GM12801 (cell line): ENCODE results near the gene CELSR1.

Source experiments
- CTCF ChIP-seq: IDR thresholded peaks from one replicate; pipeline ENCODE4 v1.5.1; 2011; ENCODE audit warnings: control low read depth; ENCODE audit not compliant: insufficient read length; ENCODE audit errors: extremely low read depth

Gene CELSR1

DNA sequence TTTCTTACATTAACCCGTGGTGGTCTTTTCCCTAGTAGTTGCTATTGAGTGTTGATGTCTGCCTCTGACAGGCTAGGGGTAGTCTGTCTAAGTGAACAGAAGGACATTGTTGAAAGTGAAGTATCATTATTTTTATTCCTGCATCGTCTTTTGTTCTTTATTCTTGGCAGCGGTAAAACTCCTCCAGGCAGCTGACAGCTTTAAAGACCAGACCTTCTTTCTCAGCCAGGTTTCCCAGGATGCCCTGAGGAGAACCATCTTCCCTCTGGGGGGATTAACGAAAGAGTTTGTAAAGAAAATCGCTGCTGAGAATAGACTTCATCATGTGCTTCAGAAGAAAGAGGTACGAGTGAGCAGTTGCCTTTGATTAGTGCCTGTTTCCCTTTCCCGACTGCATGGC is 187.3 kb downstream of the CELSR1 start:
- TF ChIP-seq CTCF, result no peak

GRCh38 chr22:46349681-46350080 is 187.7 kb downstream of the CELSR1 start:
- TF ChIP-seq CTCF, result no peak

- no peak for TF ChIP-seq CTCF
Observed at GRCh38 chr22:46349238-46349637, 188.2 kb downstream of the CELSR1 start.

DNA sequence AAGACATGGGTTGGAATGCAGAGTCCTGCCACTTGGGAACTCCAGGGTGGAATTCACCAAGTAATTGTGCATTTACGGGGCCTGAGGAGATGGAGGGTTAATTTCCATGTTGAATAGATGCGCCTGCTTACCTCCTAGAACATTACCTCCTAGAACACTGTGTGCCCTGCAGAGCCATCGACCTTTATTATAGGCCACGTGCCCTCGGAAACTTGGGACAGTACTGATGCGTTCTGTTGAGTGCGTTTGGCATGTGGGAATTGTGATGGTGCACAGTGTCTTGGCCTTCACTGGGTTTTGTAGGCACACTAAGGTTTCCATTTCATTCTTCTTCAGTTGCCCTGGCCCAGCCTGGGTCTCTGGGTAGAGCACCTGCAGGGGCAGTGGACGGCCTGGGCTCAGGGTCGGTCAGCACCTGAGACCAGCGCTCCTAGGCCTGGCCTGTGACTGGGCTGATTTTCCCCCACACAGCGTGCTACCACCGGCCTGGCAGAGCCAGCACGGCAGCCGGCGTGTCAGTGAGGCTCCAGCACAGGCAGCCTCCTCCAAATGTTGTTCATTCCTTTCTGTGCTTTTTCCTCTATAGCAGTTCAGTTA is 189.2 kb downstream of the CELSR1 start:
- TF ChIP-seq CTCF, result no peak

DNA sequence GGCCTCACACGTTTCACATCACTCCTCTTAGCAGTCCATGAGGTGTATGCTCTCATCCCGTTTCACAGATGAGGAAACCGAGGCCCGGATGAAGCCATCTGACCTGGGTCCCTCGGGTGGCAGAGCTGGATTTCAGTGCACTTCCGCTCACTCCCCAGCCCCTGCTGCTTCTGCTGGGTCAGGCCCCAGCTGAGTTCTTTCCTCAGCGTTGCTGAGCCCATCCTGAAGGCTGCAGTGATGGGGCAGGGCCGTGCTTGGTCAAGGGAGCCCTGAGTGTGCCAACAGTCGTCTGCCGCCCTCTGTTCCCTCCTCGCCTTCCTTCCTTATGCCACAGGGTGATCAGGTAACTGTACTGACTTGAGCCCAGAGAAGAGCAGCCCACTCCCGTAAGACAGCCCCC is 189.8 kb downstream of the CELSR1 start:
- TF ChIP-seq CTCF, result no peak

GRCh38 chr22:46346680-46347405 is 190.6 kb downstream of the CELSR1 start:
- no peak for TF ChIP-seq CTCF

DNA sequence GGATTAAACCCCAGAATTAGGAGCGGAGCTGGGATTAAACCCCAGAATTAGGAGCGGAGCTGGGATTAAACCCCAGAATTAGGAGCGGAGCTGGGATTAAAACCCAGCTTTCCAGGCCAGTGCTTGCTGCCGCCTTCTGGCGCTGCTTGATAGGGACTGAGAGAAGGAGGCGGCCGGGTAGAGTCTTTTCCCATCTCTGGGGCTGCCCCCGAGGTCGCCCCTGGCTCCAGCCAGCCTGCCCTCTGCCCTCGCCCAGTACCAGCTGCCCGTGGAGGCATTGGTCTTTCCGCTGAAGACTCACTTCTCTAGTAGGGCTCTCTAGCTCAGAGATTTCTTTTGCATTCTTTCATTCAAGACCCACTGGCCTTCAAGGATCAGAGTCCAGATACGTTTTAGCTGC is 196.7 kb downstream of the CELSR1 start:
- TF ChIP-seq CTCF, result no peak
